ENCODE results near the gene NPHP1.

- TF ChIP-seq RARB (CRISPR knock-in tag; IDR thresholded peaks at IDR 0.05) (no peak), TCF4 (CRISPR knock-in tag; IDR thresholded peaks at IDR 0.05; ENCODE audit: borderline replicate concordance) (no peak), ZNF70 (CRISPR knock-in tag; IDR thresholded peaks at IDR 0.05) (no peak), PATZ1 (CRISPR knock-in tag; IDR thresholded peaks at IDR 0.05; ENCODE audit: borderline replicate concordance) (no peak), ARNTL (CRISPR knock-in tag; IDR thresholded peaks at IDR 0.05; ENCODE audit: borderline replicate concordance, low read depth) (no peak)
Measured at GRCh38 chr2:110153416-110153815, 51.4 kb downstream of the NPHP1 start.
